ENCODE results near the gene SRF. TPM values are rescaled to one million over a fixed set of nuclear protein-coding genes. Genes with fewer than 3 reads are reported as not detected.

SRF gene
- total RNA-seq: 10 to 100 TPM; 26.7 to 32.6 (median 29.6) TPM

DNA sequence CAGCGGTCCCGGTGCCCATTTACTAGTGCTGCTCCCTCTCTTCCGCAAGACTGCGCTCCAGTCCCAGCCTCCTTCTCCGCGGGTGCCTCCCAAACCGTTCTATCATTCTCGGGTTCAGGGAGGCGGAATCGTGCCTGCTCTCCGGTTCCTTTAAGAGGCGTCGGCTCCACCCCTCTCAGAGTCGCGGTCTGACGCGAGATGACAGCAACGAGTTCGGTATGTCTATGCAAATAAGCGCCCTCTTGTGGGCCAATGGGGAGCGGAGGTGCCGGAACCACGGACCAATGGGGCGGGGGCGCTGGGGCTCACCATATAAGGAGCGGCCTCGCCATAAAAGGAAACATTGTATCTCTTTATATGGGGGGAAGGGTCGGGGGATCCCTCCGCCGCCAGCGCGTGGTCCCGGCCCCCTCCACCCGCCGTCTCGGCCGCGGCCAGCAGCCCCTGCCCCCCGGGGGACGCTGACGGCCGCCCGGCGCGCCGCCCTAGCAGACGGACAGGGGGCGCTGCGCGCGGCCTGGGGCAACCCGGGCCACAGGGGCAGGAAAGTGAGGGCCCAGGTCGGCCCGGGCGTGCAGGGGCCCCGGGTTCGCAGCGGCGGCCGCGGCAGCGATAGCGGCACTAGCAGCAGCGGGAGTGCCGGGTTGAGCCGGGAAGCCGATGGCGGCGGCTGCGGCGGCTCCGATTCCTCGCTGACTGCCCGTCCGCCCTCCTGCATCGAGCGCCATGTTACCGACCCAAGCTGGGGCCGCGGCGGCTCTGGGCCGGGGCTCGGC, at the start of gene SRF:
Gene SRF, plus strand, starts transcription at position 339 of the 776 bp plus-strand sequence. Its CDS starts 388 bp downstream, at position 727.
- TF ChIP-seq POLR2AphosphoS5 (IDR thresholded peaks at IDR 0.05) (peak; percentile 69 to 80 (median 74)), EP300 (IDR thresholded peaks at IDR 0.05; ENCODE audit: low read depth) (no peak), CTCF (IDR thresholded peaks at IDR 0.05) (peak; percentile 22 to 66 (median 46)), POLR2A (IDR thresholded peaks at IDR 0.05) (peak; percentile 56)
- WGBS, 2 donors (ENCODE audit: low coverage in 1 of 2): 1% methylated on average over 71 of the region's 83 CpGs; no CpG with 5 or more reads in 1 of the 2 donors
- H3K9me3 ChIP-seq: no peaks in the 10 kb centered on the region
- peaks cover 14 to 36% (median 33%) of the 10 kb centered on the region in 4 donors for H3K4me1 ChIP-seq
- in situ Hi-C loops (cut with MboI; ENCODE audit: low pct_ligation_motif_present in 1 of 4, low pct_unique_long_range_greater_than_20kb in 1 of 4, low sequenced_read_pairs in 3 of 4) (loop anchor here in 1 of 4 donors (25.0 kb wide), 1 partner anchor 509 kb away; no protein-coding TSS in a partner anchor), intact Hi-C loops (cut with DNase I; ENCODE audit: low total_unique reads) (no loop called here)
- peak within 1 kb of the TSS; percentile 95 to 99 (median 97) for H3K27ac ChIP-seq
- peak within 1 kb of the TSS; percentile 63 to 98 (median 94) for H3K4me3 ChIP-seq
- peak; percentile 100 for DNase-seq
- H3K36me3 ChIP-seq: peaks cover 0 to 5% (median 0%) of the 10 kb centered on the region in 4 donors
- H3K27me3 ChIP-seq: no peaks in the 10 kb centered on the region

GRCh38 chr6:43122146-43122545, 48.9 kb upstream of the SRF start:
- H3K9me3 ChIP-seq: no peaks in the 10 kb centered on the region
- H3K4me3 ChIP-seq: no peak overlapping the region
- TF ChIP-seq POLR2A (IDR thresholded peaks at IDR 0.05) (no peak), EP300 (IDR thresholded peaks at IDR 0.05; ENCODE audit: low read depth) (no peak), POLR2AphosphoS5 (IDR thresholded peaks at IDR 0.05) (no peak), CTCF (IDR thresholded peaks at IDR 0.05) (no peak)
- intact Hi-C loops (cut with DNase I; ENCODE audit: low total_unique reads) (no loop called here), in situ Hi-C loops (cut with MboI; ENCODE audit: low pct_ligation_motif_present in 1 of 4, low pct_unique_long_range_greater_than_20kb in 1 of 4, low sequenced_read_pairs in 3 of 4) (no loop called here)
- H3K36me3 ChIP-seq: no peaks in the 10 kb centered on the region
- H3K4me1 ChIP-seq: peaks cover 0 to 13% (median 3%) of the 10 kb centered on the region in 4 donors
- DNase-seq: no peak
- peak overlapping the region in 1 of 4 donors; percentile 44 for H3K27ac ChIP-seq
- WGBS, 2 donors (ENCODE audit: low coverage in 1 of 2): 75% methylated on average over 2 of the region's 2 CpGs; no CpG with 5 or more reads in 1 of the 2 donors
- H3K27me3 ChIP-seq: no peaks in the 10 kb centered on the region

- in situ Hi-C loops (cut with MboI; ENCODE audit: low pct_ligation_motif_present in 1 of 4, low pct_unique_long_range_greater_than_20kb in 1 of 4, low sequenced_read_pairs in 3 of 4) (no loop called here), intact Hi-C loops (cut with DNase I; ENCODE audit: low total_unique reads) (no loop called here)
- H3K9me3 ChIP-seq: no peaks in the 10 kb centered on the region
- H3K27ac ChIP-seq: peak overlapping the region in 2 of 4 donors; percentile 5 to 21
- H3K36me3 ChIP-seq: no peaks in the 10 kb centered on the region
- H3K4me1 ChIP-seq: peaks cover 0 to 17% (median 4%) of the 10 kb centered on the region in 4 donors
- H3K27me3 ChIP-seq: no peaks in the 10 kb centered on the region
- 77 to 83% methylated on average over 2 to 24 of the region's 25 CpGs for WGBS, 2 donors (ENCODE audit: low coverage in 1 of 2)
- TF ChIP-seq POLR2A (IDR thresholded peaks at IDR 0.05) (no peak), CTCF (IDR thresholded peaks at IDR 0.05) (no peak), POLR2AphosphoS5 (IDR thresholded peaks at IDR 0.05) (no peak), EP300 (IDR thresholded peaks at IDR 0.05; ENCODE audit: low read depth) (no peak)
- H3K4me3 ChIP-seq: no peak overlapping the region
- DNase-seq: no peak
Observed at GRCh38 chr6:43123461-43124314, 47.4 kb upstream of the SRF start.

DNA sequence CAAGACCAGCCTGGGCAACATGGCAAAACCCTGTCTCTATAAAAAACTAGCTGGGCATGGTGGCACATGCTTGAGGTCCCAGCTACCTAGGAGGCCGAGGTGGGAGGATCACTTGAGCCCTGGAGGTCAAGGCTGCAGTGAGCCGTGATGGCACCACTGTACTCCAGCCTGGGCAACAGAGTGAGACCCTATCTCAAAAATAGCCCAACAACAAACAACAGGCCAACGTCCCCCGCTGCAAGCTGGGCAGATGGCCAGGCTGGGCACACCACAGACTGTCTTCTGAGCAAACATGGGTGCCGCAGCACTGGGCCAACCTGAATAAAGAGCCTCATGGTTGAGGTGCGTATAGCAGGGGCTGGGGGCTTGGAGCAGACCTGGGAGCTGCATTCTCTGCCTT, 46.6 kb upstream of the SRF start:
- Histone ChIP-seq H3K27ac (no peak overlapping the region), H3K27me3 (no peaks in the 10 kb centered on the region), H3K9me3 (no peaks in the 10 kb centered on the region), H3K4me1 (peaks cover 0 to 21% (median 4%) of the 10 kb centered on the region in 4 donors), H3K4me3 (no peak overlapping the region), H3K36me3 (no peaks in the 10 kb centered on the region)
- intact Hi-C loops (cut with DNase I; ENCODE audit: low total_unique reads) (no loop called here), in situ Hi-C loops (cut with MboI; ENCODE audit: low pct_ligation_motif_present in 1 of 4, low pct_unique_long_range_greater_than_20kb in 1 of 4, low sequenced_read_pairs in 3 of 4) (no loop called here)
- WGBS, 2 donors (ENCODE audit: low coverage in 1 of 2): 74 to 76% methylated on average over 3 to 6 of the region's 6 CpGs
- TF ChIP-seq POLR2A (IDR thresholded peaks at IDR 0.05) (no peak), CTCF (IDR thresholded peaks at IDR 0.05) (no peak), EP300 (IDR thresholded peaks at IDR 0.05; ENCODE audit: low read depth) (no peak), POLR2AphosphoS5 (IDR thresholded peaks at IDR 0.05) (no peak)
- no peak for DNase-seq
